GM19193 (cell line): ENCODE measurements around the gene MRPS14.

ENCODE experiments used
- POLR2A ChIP-seq: IDR thresholded peaks from 4 replicates; pipeline ENCODE4 v1.6.1; 2011; ENCODE audit not compliant: insufficient read depth, insufficient read length; ENCODE audit errors: extremely low read depth

MRPS14 gene

DNA sequence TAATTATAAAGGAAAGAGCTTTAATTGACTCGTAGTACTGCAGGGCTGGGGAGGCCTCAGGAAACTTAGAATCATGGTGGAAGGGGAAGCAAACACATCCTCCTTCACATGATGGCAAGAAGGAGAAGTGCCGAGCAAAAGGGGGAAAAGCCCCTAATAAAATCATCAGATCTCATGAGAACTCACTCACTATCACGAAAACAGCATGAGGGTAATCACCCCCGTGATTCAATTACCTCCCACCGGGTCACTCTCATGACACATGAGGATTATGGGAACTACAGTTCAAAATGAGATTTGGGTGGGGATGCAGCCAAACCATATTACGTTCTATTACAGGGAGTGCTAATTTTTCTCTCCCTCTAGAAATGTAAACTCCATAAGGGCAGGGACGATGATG lies 14.2 kb upstream of the MRPS14 start:
- TF ChIP-seq POLR2A: no peak

DNA sequence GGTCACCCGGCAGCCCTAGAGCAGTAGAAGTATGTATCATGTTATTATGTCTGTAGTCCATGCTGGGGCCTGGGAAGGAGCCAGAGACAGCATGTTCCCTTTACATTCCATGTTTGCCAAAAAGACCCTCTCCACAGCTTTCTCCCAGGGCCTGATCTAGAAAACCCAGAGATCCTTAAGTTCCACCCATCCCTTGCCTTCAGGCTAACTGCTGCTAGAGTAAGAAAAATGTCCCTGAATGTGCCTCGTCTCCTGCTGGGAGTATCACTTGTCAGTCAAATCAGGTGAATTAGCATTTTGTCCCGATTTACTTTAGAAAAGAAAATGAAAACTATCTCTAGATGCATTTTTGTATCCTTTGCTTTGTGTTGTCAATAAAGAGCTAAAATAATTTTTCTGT lies 13.3 kb upstream of the MRPS14 start:
- TF ChIP-seq POLR2A: no peak

DNA sequence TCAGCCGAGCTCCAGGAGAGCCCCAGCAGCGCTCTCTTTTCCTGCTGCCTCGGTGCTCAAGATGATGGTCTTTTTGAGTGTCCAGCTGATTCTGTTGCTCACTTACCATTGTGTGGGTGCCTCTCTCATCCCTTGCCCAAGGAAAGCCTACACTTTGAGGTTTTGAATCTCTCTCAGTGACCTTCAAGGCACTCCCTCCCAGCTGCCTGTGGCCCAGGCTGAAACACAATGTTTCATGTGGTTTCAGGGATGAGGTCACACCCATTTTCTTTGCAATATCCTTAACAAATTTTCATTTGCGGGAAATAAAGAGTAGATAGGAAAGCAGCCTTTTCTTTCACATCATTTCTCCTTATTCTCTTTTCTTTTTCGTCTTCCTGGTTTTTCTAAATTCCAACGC lies 12.6 kb upstream of the MRPS14 start:
- TF ChIP-seq POLR2A: no peak

DNA sequence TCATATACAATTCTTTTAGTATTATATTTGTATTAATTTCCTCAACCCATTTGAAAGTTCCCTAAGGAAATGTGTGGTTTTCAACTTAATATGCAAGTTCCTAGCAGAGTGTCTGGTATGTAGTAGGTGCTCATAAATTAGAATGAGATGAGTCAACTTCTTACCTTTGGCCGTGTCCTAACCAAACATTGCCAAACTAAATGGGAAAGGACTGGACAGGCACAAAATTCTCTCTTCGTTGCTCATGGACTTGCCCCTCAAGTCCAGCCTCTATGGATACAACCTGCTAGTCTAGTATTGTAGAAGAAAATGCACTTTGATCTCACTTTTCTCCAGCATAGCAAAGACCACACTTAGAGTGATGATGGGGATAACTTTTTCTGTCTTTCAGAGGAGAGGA lies 11.6 kb upstream of the MRPS14 start:
- TF ChIP-seq POLR2A: no peak

- TF ChIP-seq POLR2A: no peak
These were observed 10.7 kb upstream of the MRPS14 start for GRCh38 chr1:175033953-175034352.

GRCh38 chr1:175024773-175025172 lies 1.5 kb upstream of the MRPS14 start:
- no peak for TF ChIP-seq POLR2A

GRCh38 chr1:175019524-175019923 lies 3.7 kb downstream of the MRPS14 start:
- TF ChIP-seq POLR2A: no peak

GRCh38 chr1:175015243-175015642 lies 8.0 kb downstream of the MRPS14 start:
- no peak for TF ChIP-seq POLR2A

GRCh38 chr1:175013445-175013844 lies 9.8 kb downstream of the MRPS14 start:
- no peak for TF ChIP-seq POLR2A

GRCh38 chr1:175009532-175009931 lies 13.7 kb downstream of the MRPS14 start:
- TF ChIP-seq POLR2A: no peak

GRCh38 chr1:175005085-175005783 lies 18.0 kb downstream of the MRPS14 start:
- no peak for TF ChIP-seq POLR2A

DNA sequence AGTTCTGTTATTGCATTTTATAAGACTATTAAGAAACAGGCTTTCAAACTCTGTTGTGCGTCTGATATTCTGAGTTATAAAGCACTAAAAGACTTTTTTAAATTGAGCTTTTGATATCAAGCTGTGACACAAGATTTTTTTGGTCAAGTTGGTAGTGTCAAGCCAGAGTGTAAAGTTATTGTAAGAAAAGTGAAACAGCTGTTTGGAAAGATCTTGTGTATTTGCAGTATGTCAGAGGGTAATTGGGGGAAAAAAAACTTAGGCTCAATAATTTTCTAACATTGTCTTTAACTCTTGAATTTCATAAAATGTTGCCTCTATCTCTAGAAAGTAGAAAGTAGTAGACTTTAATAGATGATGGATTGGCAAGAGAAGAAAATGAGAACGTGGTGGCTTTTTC lies 19.7 kb downstream of the MRPS14 start:
- no peak for TF ChIP-seq POLR2A

GRCh38 chr1:175002910-175003517 lies 20.2 kb downstream of the MRPS14 start:
- no peak for TF ChIP-seq POLR2A

DNA sequence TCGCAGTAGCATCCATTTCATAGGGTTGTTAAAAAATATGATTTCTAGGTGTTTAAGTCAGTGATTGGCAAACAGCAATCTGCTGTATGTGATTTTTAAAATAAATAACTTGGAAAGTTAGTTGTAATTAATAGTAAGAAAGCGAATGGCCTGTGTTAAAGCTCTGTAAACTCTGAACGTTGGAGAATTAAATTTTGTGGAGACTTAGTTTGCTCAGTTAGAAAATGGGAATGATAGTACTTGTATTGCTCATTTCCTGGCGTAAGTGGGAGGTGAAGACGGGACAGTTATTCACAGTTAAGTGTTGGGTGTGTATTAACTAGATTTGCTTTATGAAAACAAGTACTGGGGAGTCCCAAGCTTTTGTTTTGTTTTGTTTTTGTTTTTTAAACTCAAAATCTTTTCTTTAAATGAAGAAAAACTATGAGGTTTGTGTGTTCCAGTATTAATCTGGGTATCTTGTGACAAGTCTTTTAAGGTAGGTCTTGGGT lies 22.5 kb downstream of the MRPS14 start:
- TF ChIP-seq POLR2A: no peak

GRCh38 chr1:174999936-175000696 lies 23.1 kb downstream of the MRPS14 start, which contains the start of gene CACYBP:
CACYBP (plus strand) TSS chr1:174999947; CDS start chr1:175000181, 234 bp downstream.
- TF ChIP-seq POLR2A: no peak
